Measurements from ENCODE around the gene NPY. TPM values are rescaled to one million over a fixed set of nuclear protein-coding genes. Genes with fewer than 3 reads are reported as not detected.

Gene NPY
- total and polyA plus RNA-seq, 2 of the 8 experiments (the other 6 are each of a cell fraction or from before 2014, with no cell fraction given): 1.2 to 1.7 TPM

GRCh38 chr7:24334627-24335026 is 50.6 kb downstream of the NPY start (continued):
- TF ChIP-seq, protein P1, sequence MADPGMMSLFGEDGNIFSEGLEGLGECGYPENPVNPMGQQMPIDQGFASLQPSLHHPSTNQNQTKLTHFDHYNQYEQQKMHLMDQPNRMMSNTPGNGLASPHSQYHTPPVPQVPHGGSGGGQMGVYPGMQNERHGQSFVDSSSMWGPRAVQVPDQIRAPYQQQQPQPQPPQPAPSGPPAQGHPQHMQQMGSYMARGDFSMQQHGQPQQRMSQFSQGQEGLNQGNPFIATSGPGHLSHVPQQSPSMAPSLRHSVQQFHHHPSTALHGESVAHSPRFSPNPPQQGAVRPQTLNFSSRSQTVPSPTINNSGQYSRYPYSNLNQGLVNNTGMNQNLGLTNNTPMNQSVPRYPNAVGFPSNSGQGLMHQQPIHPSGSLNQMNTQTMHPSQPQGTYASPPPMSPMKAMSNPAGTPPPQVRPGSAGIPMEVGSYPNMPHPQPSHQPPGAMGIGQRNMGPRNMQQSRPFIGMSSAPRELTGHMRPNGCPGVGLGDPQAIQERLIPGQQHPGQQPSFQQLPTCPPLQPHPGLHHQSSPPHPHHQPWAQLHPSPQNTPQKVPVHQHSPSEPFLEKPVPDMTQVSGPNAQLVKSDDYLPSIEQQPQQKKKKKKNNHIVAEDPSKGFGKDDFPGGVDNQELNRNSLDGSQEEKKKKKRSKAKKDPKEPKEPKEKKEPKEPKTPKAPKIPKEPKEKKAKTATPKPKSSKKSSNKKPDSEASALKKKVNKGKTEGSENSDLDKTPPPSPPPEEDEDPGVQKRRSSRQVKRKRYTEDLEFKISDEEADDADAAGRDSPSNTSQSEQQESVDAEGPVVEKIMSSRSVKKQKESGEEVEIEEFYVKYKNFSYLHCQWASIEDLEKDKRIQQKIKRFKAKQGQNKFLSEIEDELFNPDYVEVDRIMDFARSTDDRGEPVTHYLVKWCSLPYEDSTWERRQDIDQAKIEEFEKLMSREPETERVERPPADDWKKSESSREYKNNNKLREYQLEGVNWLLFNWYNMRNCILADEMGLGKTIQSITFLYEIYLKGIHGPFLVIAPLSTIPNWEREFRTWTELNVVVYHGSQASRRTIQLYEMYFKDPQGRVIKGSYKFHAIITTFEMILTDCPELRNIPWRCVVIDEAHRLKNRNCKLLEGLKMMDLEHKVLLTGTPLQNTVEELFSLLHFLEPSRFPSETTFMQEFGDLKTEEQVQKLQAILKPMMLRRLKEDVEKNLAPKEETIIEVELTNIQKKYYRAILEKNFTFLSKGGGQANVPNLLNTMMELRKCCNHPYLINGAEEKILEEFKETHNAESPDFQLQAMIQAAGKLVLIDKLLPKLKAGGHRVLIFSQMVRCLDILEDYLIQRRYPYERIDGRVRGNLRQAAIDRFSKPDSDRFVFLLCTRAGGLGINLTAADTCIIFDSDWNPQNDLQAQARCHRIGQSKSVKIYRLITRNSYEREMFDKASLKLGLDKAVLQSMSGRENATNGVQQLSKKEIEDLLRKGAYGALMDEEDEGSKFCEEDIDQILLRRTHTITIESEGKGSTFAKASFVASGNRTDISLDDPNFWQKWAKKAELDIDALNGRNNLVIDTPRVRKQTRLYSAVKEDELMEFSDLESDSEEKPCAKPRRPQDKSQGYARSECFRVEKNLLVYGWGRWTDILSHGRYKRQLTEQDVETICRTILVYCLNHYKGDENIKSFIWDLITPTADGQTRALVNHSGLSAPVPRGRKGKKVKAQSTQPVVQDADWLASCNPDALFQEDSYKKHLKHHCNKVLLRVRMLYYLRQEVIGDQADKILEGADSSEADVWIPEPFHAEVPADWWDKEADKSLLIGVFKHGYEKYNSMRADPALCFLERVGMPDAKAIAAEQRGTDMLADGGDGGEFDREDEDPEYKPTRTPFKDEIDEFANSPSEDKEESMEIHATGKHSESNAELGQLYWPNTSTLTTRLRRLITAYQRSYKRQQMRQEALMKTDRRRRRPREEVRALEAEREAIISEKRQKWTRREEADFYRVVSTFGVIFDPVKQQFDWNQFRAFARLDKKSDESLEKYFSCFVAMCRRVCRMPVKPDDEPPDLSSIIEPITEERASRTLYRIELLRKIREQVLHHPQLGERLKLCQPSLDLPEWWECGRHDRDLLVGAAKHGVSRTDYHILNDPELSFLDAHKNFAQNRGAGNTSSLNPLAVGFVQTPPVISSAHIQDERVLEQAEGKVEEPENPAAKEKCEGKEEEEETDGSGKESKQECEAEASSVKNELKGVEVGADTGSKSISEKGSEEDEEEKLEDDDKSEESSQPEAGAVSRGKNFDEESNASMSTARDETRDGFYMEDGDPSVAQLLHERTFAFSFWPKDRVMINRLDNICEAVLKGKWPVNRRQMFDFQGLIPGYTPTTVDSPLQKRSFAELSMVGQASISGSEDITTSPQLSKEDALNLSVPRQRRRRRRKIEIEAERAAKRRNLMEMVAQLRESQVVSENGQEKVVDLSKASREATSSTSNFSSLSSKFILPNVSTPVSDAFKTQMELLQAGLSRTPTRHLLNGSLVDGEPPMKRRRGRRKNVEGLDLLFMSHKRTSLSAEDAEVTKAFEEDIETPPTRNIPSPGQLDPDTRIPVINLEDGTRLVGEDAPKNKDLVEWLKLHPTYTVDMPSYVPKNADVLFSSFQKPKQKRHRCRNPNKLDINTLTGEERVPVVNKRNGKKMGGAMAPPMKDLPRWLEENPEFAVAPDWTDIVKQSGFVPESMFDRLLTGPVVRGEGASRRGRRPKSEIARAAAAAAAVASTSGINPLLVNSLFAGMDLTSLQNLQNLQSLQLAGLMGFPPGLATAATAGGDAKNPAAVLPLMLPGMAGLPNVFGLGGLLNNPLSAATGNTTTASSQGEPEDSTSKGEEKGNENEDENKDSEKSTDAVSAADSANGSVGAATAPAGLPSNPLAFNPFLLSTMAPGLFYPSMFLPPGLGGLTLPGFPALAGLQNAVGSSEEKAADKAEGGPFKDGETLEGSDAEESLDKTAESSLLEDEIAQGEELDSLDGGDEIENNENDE (IDR thresholded peaks at IDR 0.05; ENCODE audit: insufficient replicate concordance, low read length): no peak
- TF ChIP-seq JUND (IDR thresholded peaks at IDR 0.05; ENCODE audit: low read length) (no peak), CHD2 (IDR thresholded peaks at IDR 0.05; ENCODE audit: low read length) (no peak), KDM1A (IDR thresholded peaks at IDR 0.05; ENCODE audit: borderline replicate concordance, low read length) (no peak), GTF2F1 (IDR thresholded peaks at IDR 0.05; ENCODE audit: borderline replicate concordance, low read depth, low read length) (no peak), GABPA (IDR thresholded peaks at IDR 0.05; ENCODE audit: borderline replicate concordance, insufficient read depth, low read length) (no peak), SP4 (IDR thresholded peaks at IDR 0.05; ENCODE audit: low read length) (no peak)

All from H1 (cell line).